NOMO-1 treated with dmso at 0.1 percent for 144 hours (cell line): ENCODE measurements around the gene MEOX1.

Source experiments
- DNase-seq: peaks from one replicate; lab custom pipeline; 2025; ENCODE audit not compliant: unreplicated experiment; lab: John Stamatoyannopoulos, UW

The MEOX1 gene

DNA sequence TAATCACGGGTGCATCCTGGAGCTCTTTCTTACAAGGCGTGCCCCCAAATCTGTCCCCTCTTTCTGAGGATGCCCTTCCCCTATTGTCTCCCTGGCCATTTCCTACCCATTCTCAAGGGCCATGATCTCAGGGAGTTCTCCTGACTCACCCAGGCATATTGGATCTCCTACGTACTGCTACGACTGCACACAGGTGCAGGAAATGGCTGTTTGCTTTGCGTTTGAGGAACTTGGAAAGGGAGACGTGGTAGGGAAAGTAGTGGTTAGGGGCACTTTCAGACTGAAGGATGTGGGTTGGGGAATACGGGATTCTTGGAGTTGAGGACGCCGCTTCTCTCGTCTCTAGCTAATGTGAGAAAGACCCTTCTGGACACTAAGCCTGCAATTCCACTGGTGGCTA, 18.7 kb upstream of the MEOX1 start:
- no peak for DNase-seq

GRCh38 chr17:43679911-43680310, 18.2 kb upstream of the MEOX1 start:
- no peak for DNase-seq

- DNase-seq: no peak
Observed at GRCh38 chr17:43679401-43679800, 17.7 kb upstream of the MEOX1 start.

GRCh38 chr17:43676471-43676870, 14.7 kb upstream of the MEOX1 start:
- DNase-seq: no peak

GRCh38 chr17:43674394-43674793, 12.7 kb upstream of the MEOX1 start:
- no peak for DNase-seq

GRCh38 chr17:43673516-43674323, 12.0 kb upstream of the MEOX1 start:
- no peak for DNase-seq

DNA sequence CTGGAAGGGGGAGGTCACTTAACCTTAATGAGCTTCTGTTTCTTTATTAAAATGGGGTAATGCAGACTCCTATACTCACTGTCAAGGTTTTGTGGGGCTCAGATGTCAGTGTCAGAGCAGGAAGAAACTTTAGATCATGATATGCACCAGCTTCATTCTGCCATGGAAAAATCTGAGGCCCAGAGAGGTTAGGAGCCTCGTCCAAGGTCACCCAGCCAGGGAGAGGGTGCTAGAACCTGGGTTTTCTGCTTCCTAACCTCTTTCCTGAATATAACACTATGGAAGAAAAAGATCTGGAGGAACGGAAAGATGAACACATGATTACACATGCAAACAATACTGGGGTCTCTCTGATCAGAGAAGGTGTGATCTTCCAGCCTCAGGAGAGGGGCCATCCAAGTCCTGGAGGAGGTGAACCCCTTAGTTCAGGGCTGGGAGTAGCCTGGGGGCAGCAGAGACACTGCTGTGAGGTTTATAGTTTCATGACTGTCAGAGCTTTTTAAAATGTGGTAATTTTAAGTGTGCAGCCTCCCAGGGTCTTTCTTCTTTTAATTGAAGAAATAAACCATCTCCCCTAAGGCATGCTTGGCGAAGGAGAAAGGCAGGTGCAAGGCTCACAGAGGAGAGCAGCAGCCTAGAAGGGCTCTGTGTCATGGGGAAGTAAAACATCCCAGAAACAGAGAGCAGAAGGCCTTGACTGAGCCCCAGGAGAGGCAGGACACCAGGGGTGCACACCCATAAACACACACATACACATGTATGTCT, 10.2 kb upstream of the MEOX1 start:
- no peak for DNase-seq

DNA sequence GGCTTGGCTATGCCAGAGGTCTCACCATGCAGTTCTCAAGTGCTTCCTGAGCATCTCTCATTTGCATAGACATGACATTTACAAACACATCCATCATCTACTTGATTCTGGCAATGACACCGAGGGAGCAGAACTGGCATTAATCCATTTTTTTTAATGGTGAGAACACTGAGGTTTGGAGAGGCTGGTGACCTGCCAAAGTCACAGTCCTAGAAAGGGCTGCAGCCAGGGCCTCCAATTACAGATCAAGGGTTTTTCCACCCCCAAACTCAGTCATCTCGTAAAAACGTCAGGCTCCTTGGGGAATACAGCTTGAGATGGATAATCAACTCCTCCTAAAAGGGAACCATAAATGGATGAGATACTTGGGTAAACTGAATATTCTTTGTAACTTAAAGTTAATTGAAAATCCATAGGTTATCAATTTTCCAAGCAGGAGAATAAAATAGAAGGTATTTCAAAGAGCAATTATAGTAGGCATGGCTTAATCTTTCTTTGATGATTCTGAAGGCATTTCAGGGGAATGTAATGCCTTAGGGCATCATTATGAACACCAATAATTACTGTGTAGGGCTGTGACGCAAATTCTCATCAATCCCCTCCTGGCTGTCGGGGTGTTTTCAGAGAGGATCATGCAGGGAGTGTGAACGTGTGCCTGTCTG, 9.4 kb upstream of the MEOX1 start:
- DNase-seq: no peak

DNA sequence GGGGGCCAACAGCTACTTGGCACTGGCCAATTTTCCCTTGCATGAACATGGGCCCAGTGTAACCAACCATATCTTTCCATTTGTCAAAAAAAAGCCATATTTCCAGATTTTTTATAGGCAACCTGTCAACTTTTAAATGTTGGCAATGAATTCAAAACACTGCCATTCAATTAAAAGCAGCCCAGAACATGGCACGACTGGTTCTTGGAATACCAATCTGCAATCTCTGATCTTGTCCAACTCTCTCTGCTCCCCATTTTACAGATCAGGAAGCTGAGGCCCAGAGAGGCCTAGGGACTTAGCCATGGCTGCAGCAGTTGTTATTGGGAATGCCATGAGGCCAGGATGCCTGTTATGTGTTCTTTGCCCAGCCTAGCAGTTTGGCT, 8.9 kb upstream of the MEOX1 start:
- no peak for DNase-seq

GRCh38 chr17:43669971-43670644, 8.4 kb upstream of the MEOX1 start:
- no peak for DNase-seq

DNA sequence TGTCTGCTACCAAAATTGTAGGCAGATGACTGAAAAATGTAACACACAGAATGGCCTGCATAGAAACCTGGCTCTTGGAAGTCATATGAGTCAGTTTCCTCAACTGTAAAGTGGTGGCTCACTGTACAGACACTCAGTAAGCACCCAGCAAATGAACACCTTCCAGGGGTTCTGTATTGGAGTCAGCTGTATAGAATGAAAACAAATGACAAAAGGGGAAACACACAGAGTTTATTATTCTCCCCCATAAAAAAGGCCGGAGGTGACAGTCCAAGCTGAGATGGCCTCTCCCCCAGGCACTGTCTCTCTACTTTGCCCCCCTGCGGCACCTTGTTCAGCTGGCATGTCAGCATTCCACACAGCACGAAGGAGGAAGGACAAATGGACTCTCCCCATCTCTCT, 6.2 kb upstream of the MEOX1 start:
- no peak for DNase-seq

DNA sequence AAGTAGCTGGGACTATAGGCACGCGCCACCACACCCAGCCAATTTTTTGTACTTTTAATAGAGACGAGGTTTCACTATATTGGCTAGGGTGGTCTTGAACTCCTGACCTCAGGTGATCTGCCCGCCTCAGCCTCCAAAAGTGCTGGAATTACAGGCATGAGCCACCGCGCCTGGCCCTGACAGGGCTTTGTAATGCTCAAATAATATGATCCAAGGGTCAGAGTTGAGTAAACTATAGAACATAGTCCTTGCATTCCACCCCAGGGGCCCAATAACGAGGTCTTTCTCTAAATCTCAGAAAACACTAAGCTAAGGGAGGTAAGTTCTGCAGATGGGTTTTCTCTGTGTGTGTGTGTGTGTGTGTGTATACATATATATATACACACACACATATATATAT, 5.8 kb upstream of the MEOX1 start:
- DNase-seq: no peak

GRCh38 chr17:43665937-43666236, 4.2 kb upstream of the MEOX1 start:
- DNase-seq: no peak

DNA sequence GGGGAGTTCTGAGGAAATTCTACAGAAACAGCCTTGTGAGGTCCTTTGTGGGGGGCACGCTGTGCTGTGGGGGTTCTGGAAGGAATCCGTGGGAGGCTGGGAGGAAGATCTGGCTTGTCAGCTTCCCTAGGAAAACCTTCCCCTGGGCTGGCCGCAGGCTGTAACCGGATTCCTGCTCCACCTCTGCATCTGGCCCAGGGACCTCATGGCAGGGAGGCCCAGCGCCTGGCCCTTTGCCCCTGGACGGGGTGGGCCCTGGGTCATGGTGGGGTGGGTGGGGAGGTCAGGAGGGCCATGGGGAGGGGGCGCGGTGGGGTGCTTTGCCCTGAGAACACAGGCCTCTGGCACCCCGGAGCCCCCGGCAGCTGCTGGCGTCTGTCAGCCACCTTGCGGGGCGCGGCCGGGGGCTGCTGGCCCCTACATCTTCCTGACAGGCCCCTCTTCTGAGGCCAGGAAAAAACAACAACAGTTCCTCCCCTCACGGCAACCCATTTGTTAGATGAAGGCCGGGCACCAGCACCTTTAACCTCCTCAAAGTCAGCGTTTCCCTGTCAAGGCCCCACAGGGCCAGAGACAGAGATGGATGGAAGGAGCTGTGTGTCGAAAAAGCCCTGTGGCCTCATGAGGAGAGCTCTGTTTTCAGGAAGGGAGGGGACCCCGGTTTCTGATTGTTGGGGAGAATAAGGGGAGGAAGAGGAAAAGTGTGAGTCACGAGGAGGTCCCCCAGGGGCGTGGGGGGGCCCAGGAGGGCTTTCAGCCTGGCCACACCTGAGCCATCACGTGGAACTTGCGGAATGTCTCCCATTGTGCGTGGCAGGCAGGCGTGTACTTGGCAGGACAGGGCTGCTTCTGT, 3.6 kb upstream of the MEOX1 start:
- no peak for DNase-seq

- DNase-seq: no peak
Observed at GRCh38 chr17:43664096-43664495, 2.4 kb upstream of the MEOX1 start.

DNA sequence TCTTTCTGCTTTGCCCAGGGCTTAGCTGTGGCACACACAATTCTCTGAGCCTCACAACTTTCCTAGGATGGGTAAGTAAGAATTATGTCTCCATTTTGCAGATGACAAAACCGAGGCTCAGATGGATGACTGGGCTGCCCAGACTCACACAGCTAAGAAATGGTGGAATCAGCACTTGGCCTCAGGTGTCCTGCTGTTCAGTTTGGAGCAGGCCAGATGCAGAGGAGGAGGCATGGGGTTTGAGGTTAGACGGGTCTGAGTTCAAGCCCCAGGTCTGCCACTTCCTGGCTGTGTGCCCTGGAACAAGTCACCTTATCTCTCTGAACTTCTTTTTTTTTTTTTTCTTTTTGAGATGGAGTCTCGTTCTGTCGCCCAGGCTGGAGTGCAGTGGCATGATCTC, 1.7 kb upstream of the MEOX1 start:
- DNase-seq: no peak

- no peak for DNase-seq
Observed at GRCh38 chr17:43662413-43663141, 855 bp upstream of the MEOX1 start.

GRCh38 chr17:43660816-43661493, 767 bp downstream of the MEOX1 start:
- DNase-seq: no peak

- DNase-seq: no peak
Observed at GRCh38 chr17:43659823-43660617, 1.7 kb downstream of the MEOX1 start.
